ENCODE measurements around the gene WDFY1. TPM values are rescaled to one million over a fixed set of nuclear protein-coding genes. Genes with fewer than 3 reads are reported as not detected.

The WDFY1 gene
- total and polyA plus RNA-seq, 9 of the 15 experiments (the other 6 are each of a cell fraction or from before 2014, with no cell fraction given), result 5.4 to 27.6 (median 17.5) TPM

- 0 out of 2 replicates have a peak, but pooled peaks have one; percentile 4 for TF ChIP-seq REST (IDR thresholded peaks at IDR 0.05; ENCODE audit: borderline replicate concordance)
- TF ChIP-seq REST (CRISPR knock-in tag; IDR thresholded peaks at IDR 0.05; ENCODE audit: low read depth), result no peak
- TF ChIP-seq MTF1 (CRISPR knock-in tag; IDR thresholded peaks at IDR 0.05; ENCODE audit: borderline replicate concordance), result no peak
- TF ChIP-seq POLR2G (IDR thresholded peaks at IDR 0.05; ENCODE audit: low read depth, low read length), result peak; percentile 56; the same call in 1 of the 2 replicates
- no peak for TF ChIP-seq GATA2 (CRISPR knock-in tag; IDR thresholded peaks at IDR 0.05)
- TF ChIP-seq ZNF263 (CRISPR knock-in tag; IDR thresholded peaks at IDR 0.05; ENCODE audit: borderline replicate concordance), result peak; percentile 98
- peak in 1 of 2 experiments; percentile 55; a peak in 1 of 4 replicates for TF ChIP-seq UBTF (IDR thresholded peaks at IDR 0.05; ENCODE audit: borderline replicate concordance in 1 of 2, low read depth in 2 of 2, low read length in 2 of 2)
- TF ChIP-seq NRF1 (conservative IDR thresholded peaks at IDR 0.05 in 1 of 2, IDR thresholded peaks at IDR 0.05 in 1 of 2), result peak; percentile 24 to 40; a peak in 2 of 4 replicates
- TF ChIP-seq PHF21A (IDR thresholded peaks at IDR 0.05; ENCODE audit: borderline replicate concordance, low read depth), result no peak
- no peak for TF ChIP-seq PHF20 (IDR thresholded peaks at IDR 0.05; ENCODE audit: partially characterized antibody)
- peak; percentile 57 for TF ChIP-seq ZNF512 (tag; IDR thresholded peaks at IDR 0.05)
- peak; percentile 44; the same call in 1 of the 2 replicates for TF ChIP-seq RBFOX2 (IDR thresholded peaks at IDR 0.05; ENCODE audit: low read depth, low read length)
- no peak for TF ChIP-seq EP400 (IDR thresholded peaks at IDR 0.05)
Measured at GRCh38 chr2:223837287-223838061, 107.7 kb downstream of the WDFY1 start, which contains the start of gene AP1S3 (continued).

Data from K562 (cell line).